ENCODE results near the gene SRP54.
"Not testable (repeated sequence)": the region's sequence is repeated elsewhere in the genome, so short reads cannot be mapped to it uniquely, and the experiment has no call there.

The SRP54 gene

GRCh38 chr14:34985740-34986139 lies 2.9 kb downstream of the SRP54 start:
- DNase-seq = no peak

DNA sequence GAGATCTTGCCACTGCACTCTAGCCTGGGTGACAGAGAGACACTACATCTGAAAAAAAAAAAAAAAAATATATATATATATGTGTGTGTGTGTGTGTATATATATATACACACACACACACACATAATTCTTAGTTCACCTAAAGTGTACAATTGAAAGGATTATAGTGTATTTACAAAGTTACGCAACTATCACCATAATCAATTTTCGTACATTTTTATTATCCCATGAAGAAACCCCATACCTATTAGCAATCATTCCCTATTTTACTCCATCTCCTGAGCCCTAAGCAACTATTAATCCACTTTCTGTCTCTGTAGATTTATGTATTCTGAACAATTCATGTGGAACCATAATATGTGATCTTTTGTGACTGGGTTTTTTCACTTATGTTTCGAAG lies 4.4 kb downstream of the SRP54 start:
- no peak for DNase-seq

GRCh38 chr14:34989762-34990161 lies 7.0 kb downstream of the SRP54 start:
- DNase-seq = no peak

- DNase-seq = no peak
Observed at GRCh38 chr14:34993426-34993825, 10.6 kb downstream of the SRP54 start.

DNA sequence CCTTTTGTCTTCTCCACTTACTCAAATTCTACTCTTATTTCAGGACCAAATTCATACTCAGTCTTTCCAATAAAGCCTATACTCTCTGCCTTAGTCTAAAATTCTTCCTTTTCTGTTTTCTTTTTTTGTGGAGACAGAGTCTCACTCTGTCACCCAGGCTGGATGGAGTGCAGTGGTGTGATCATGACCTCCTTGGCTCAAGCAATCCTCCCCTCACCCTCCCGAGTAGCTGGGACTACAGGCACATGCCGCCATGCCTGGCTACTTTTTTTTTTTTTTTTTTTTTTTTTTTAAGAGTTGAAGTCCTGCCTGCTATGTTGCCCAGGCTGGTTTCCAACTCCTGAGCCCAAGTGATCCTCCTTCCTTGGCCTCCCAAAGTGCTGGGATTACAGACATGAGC lies 11.9 kb downstream of the SRP54 start:
- no peak for DNase-seq

GRCh38 chr14:34997762-34998161 lies 15.0 kb downstream of the SRP54 start:
- no peak for DNase-seq

GRCh38 chr14:34999500-34999899 lies 16.7 kb downstream of the SRP54 start:
- no peak for DNase-seq

DNA sequence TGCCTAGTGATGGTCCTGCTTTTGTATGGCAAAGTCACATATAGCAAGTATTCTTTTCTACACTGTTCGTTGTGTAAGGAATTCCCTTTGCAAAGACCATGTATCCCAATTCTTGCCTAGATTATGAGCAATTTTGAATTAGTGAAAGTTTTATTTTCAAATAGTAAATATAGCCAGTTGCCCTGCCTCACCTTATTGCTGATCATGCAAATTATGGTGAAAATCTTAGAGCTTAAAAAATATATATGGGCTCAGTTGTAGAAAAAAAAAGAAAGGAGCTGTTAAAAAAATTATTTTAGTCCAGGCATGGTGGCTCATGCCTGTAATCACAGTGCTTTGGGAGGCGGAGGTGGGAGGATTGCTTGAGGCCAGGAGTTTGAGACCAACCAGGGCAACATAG lies 18.8 kb downstream of the SRP54 start:
- no peak for DNase-seq

- no peak for DNase-seq
Observed at GRCh38 chr14:35004839-35005238, 22.0 kb downstream of the SRP54 start.

- DNase-seq = no peak
Observed at GRCh38 chr14:35016568-35016967, 33.8 kb downstream of the SRP54 start.

GRCh38 chr14:35020713-35021112 lies 37.9 kb downstream of the SRP54 start:
- DNase-seq = no peak

DNA sequence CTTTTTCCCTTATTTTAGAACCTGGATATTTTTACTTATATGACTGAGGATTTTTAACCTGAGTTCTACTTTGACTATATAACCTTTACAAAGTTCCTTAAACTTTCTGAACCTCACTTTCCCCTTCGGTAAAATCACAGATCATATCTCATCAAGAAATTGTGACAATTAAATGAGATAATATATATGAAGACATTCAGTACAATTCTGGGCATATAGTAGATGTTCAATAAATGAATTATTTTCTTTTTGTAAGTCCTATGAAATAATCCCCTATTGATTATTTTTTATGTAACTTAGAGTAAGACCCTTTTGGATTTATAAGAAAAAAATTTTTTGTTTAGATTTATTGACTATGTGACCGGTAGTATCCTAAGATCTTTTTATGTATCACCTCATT lies 45.6 kb downstream of the SRP54 start:
- DNase-seq = no peak

DNA sequence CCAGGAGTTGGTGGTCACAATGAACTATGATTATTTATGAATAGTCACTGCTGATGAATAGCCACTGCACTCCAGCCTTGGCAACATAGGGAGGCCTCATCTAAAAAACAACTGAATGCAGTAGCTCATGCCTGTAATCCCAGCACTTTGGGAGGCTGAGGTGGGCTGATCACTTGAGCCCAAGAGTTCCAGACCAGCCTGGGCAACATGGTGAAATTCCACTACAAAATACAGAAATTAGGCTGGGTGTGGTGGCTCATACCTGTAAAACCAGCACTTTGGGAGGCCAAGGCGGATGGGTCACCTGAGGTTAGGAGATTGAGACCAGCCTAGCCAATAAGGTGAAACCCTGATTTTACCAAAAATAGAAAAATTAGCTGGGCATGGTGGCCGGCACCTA lies 49.8 kb downstream of the SRP54 start:
- no peak for DNase-seq

- no peak for DNase-seq
Observed at GRCh38 chr14:35034440-35034833, 51.6 kb downstream of the SRP54 start.

DNA sequence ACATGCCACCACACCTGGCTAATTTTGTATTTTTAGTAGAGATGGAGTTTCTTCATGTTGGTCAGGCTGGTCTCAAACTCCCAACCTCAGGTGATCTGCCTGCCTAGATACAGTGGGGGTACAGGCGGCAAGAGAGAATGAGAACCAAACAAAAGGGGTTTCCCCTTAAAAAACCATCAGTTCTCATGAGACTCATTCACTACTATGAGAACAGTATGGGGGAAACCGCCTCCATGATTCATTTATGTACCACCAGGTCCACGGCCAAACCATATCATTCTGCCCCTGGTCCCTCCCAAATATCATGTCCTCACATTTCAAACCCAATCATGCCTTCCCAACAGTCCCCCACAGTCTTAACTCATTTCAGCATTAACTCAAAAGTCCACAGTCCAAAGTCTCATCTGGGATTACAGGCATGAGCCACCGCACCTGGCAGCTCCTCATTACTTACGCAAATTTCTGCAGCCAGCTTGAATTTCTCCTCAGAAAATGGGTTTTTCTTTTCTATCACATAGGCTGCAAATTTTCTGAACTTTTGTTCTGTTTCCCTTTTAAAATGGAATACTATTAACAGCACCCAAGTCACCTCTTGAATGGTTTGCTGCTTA lies 52.3 kb downstream of the SRP54 start:
- DNase-seq = not testable (repeated sequence)

- not testable (repeated sequence) for DNase-seq
Observed at GRCh38 chr14:35038312-35038711, 55.5 kb downstream of the SRP54 start.

DNA sequence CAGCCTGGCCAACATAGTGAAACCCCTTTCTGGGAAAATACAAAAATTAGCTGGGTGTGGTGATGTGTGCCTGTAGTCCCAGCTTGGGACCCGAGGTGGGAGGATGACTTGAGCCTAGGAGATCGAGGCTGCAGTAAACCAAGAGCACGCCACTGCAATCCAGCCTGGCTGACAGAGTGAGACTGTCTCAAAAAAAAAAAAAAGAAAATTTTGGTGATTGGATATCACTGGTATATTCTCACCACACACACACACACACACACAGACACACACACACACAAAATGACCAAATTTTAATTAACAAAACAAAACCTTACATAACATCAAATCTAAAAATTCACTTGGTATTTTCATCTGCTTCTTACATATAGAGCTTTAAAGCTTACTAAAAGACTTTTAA lies 59.8 kb downstream of the SRP54 start:
- DNase-seq = no peak

DNA sequence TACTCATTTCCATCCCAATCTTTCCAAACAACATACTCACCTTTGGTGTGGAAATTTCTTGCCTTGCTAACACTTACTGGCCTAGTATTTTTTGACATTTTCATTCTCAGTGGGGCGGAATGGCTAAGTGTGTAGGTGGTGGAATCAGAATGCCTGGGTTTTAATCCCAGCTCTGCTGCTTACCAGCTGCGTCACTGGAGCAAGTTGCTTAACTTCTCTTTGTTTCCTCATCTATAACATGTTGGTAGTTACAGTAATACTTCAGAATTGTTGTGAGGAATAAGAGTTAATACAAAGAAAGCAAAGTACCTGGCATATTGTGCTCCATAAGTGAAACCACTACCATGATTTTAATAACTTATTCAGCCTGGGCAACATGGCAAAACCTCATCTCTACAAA lies 60.3 kb downstream of the SRP54 start:
- DNase-seq = no peak

- no peak for DNase-seq
Observed at GRCh38 chr14:35044939-35045797, 62.4 kb downstream of the SRP54 start.

- no peak for DNase-seq
Observed at GRCh38 chr14:35045798-35046047, 62.9 kb downstream of the SRP54 start.

- peak; percentile 95 for DNase-seq
Observed at GRCh38 chr14:35046048-35046750, 63.4 kb downstream of the SRP54 start, which contains the start of gene FAM177A1. FAM177A1 (plus strand) TSS chr14:35046272; CDS start chr14:35046464, 192 bp downstream.

GRCh38 chr14:35046751-35047536 lies 64.2 kb downstream of the SRP54 start:
- DNase-seq = peak; percentile 9

DNA sequence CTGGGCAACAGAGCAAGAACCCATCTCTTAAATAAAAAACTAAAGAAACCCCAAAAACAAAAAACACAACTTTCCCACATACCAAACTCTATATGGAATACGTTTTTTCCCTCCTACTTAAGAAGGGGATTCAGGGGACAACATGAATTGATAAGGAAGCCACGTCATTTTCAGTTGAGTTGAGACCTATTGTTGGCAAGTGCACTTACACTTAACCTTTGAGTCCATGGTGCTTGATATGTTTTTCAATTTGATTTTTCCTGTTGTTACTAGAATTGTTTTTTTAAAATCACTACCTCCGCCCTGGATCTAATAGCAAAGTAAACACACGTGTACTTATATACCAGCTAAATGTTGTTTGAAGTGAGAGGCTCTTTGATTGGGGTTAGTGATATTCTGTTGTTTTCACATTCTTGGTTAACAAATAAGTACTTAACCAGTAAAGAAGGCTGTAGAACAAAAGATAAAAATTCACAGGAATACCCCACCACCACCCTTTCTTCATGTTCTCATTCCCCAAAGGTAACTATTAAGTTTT lies 65.3 kb downstream of the SRP54 start:
- no peak for DNase-seq
